Activated CD8-positive, alpha-beta T cell treated with anti-CD3 and anti-CD28 coated beads, Interleukin-2, amount 10 ng/mL, durations not matched to agents 7 days and 5 days (primary cell): ENCODE data around the gene RAPGEF4. TPM values are rescaled to one million over a fixed set of nuclear protein-coding genes. Genes with fewer than 3 reads are reported as not detected.
A peak's percentile ranks its signal among the peaks of the same experiment; 100 is the strongest.
"Not testable (repeated sequence)": the region's sequence is repeated elsewhere in the genome, so short reads cannot be mapped to it uniquely, and the experiment has no call there.

Experiments
- ATAC-seq: fragments of 150-1000 bp; cut with Tn5 transposase; one replicate; pipeline ENCODE4 v1.10.0; 2021; ENCODE audit warnings: moderate library complexity
- CTCF ChIA-PET: fragments of 350-600 bp; sonication (Branson Sonifier 250); formaldehyde crosslinking; loops from one replicate; lab custom pipeline; 2021; ENCODE audit warnings: antibody characterized with exemption; lab: Charles Lee
- POLR2A ChIA-PET: fragments of 350-600 bp; sonication (Branson Sonifier 250); formaldehyde crosslinking; loops from one replicate; lab custom pipeline; 2021; ENCODE audit warnings: antibody characterized with exemption; lab: Charles Lee
- DNase-seq: peaks from one replicate; pipeline ENCODE4 v3.0.0-alpha.2; 2020
- H3K27ac Mint-ChIP-seq: one replicate; pipeline ENCODE4 v1.8.0; 2021; ENCODE audit warnings: mild to moderate bottlenecking, mixed read lengths
- H3K27me3 Mint-ChIP-seq: one replicate; pipeline ENCODE4 v1.8.0; 2021; ENCODE audit warnings: low read depth, mixed read lengths
- H3K36me3 Mint-ChIP-seq: one replicate; pipeline ENCODE4 v1.8.0; 2021; ENCODE audit warnings: low read depth, mixed read lengths
- H3K4me1 Mint-ChIP-seq: one replicate; pipeline ENCODE4 v1.8.0; 2021; ENCODE audit warnings: low read depth, mixed read lengths
- H3K4me3 Mint-ChIP-seq: one replicate; pipeline ENCODE4 v1.8.0; 2021; ENCODE audit warnings: mild to moderate bottlenecking, mixed read lengths
- H3K9me3 Mint-ChIP-seq: one replicate; pipeline ENCODE4 v1.8.0; 2022; ENCODE audit warnings: mixed read lengths; ENCODE audit not compliant: insufficient read depth
- total RNA-seq, 2 experiments: library from RNA; stranded (reverse); gene quantifications; one replicate each; pipeline ENCODE4 v1.2.3, GENCODE V29; 2021

Gene RAPGEF4
- total RNA-seq, 2 experiments from 2014 or later = 0.63 to 0.97 TPM

DNA sequence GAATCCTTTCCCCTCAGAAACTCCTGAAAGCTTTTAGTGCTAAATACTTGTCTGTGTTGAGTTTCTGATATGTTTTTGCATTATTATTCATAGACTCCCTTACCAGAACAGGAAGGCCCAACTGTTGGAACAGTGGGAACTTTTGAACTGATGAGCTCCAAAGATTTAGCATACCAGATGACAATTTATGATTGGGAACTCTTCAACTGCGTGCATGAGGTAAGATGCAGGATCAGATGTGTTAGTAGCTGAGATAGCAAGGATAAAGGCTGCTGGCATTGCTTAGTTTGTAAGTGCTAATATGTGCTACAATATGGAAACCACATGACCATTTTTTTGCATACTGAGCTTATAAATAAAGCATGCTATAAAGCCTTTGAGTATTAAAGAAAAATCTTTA is 290.8 kb downstream of the RAPGEF4 start:
- H3K9me3 Mint-ChIP-seq = no peaks in the 10 kb centered on the region
- ChIA-PET CTCF (interaction anchor here (0.6 to 12.5 kb wide), 30 partner anchors 9 to 1315 kb away, joined by 3 to 340 read pairs (median 5); no protein-coding TSS in a partner anchor), POLR2A (no interaction called here)
- no peaks in the 10 kb centered on the region for H3K27me3 Mint-ChIP-seq
- no peak overlapping the region for H3K4me3 Mint-ChIP-seq
- no peaks in the 10 kb centered on the region for H3K4me1 Mint-ChIP-seq
- ATAC-seq (no peak), DNase-seq (no peak)
- no peak overlapping the region for H3K27ac Mint-ChIP-seq
- no peaks in the 10 kb centered on the region for H3K36me3 Mint-ChIP-seq

DNA sequence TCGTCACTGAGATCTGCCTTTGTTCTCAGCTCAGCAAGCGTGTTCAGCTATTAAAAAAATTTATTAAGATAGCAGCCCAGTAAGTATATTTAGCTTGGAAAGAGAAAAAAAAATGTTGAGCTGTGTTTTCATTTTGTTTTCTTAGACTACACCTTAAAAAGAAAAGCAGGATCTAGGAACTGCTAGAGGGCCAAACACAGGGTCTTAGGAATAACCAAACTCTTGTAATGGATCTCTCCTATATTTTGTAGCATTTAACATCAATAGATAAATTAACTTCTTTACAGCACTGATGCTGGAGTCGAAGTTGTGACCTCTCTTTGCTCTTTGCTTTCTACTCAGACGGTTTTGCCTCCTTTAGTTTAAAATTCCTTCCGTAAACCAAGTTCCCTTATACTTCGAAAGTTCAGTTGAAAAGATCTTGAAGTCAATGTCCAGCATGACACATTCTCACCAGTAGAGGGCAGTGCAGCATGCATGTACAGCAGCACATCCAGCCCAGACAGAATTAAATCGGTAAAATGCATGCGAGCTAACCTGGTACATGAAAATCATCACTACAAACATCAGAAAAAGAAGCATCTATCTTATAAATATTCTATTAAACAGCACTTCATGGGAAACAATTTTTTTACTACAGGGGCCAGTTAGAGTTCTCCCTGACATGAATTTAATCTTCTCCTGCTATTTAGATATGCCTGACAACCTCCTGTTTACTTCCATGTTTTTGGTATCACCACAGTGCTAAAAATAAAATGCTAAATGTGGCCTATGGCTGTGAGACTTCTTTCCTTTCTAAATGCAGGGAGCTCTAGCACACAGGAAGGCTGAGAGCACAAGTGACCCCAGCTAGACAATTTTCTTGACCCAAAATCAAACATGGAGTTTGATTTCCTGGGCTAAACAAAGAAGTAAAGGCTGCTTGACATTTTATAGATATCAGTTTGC is 291.8 kb downstream of the RAPGEF4 start:
- ATAC-seq (peak; percentile 84), DNase-seq (peak; percentile 86)
- no peaks in the 10 kb centered on the region for H3K27me3 Mint-ChIP-seq
- CTCF ChIA-PET = interaction anchor here (0.6 to 12.5 kb wide), 45 partner anchors 8 to 1317 kb away, joined by 3 to 340 read pairs (median 5); no protein-coding TSS in a partner anchor
- no peaks in the 10 kb centered on the region for H3K4me1 Mint-ChIP-seq
- H3K4me3 Mint-ChIP-seq = no peak overlapping the region
- no peaks in the 10 kb centered on the region for H3K9me3 Mint-ChIP-seq
- POLR2A ChIA-PET = no interaction called here
- H3K27ac Mint-ChIP-seq = no peak overlapping the region
- no peaks in the 10 kb centered on the region for H3K36me3 Mint-ChIP-seq

DNA sequence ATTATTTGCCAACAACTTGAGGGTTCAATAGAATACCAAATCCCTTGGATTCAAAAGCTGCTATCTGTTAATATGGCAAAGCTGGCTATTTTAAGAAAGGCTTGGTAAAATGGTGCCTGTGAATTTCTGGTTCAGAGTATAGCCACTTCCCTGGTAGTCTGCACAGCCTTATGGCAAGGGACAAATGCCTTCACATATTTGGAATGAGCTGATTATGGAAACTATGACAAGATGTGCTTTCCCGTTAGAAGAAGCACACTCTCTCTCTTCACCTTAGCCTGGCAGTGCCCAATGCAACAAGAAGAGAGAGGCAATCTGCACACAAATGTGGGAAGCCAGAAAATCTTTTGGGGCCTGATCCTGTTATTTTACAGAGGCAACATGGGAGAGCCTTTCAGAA is 292.5 kb downstream of the RAPGEF4 start:
- ChIA-PET CTCF (interaction anchor here (0.6 to 12.5 kb wide), 33 partner anchors 9 to 1317 kb away, joined by 3 to 340 read pairs (median 5); no protein-coding TSS in a partner anchor), POLR2A (no interaction called here)
- Mint-ChIP-seq H3K36me3 (no peaks in the 10 kb centered on the region), H3K4me1 (no peaks in the 10 kb centered on the region), H3K9me3 (no peaks in the 10 kb centered on the region), H3K27me3 (peaks cover 2% of the 10 kb centered on the region), H3K27ac (no peak overlapping the region), H3K4me3 (no peak overlapping the region)
- DNase-seq = no peak
- ATAC-seq = no peak

DNA sequence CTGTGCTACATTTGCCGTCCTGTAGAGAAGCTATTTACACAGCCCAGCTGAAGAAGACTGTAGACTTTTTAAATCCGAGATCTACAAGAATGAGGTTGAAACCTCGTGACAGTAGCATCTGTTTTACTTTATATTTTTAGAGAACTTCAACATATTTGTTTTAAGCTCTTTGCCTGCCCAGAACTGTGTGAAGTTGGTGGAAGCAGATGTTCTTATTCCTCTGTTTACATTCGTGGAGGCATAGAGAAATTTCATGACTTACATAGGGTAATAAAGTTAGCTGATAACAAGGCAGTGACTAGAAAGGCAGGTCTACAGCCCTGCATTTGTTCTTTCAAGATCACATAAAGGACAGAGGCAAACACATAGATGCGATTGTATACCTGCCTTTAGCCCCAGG is 293.0 kb downstream of the RAPGEF4 start:
- ATAC-seq (no peak), DNase-seq (no peak)
- Mint-ChIP-seq H3K27me3 (peaks cover 2% of the 10 kb centered on the region), H3K4me1 (no peaks in the 10 kb centered on the region), H3K4me3 (no peak overlapping the region), H3K36me3 (no peaks in the 10 kb centered on the region), H3K27ac (no peak overlapping the region), H3K9me3 (no peaks in the 10 kb centered on the region)
- ChIA-PET CTCF (interaction anchor here (0.9 to 12.5 kb wide), 16 partner anchors 16 to 420 kb away, joined by 3 to 340 read pairs (median 6); no protein-coding TSS in a partner anchor), POLR2A (no interaction called here)

DNA sequence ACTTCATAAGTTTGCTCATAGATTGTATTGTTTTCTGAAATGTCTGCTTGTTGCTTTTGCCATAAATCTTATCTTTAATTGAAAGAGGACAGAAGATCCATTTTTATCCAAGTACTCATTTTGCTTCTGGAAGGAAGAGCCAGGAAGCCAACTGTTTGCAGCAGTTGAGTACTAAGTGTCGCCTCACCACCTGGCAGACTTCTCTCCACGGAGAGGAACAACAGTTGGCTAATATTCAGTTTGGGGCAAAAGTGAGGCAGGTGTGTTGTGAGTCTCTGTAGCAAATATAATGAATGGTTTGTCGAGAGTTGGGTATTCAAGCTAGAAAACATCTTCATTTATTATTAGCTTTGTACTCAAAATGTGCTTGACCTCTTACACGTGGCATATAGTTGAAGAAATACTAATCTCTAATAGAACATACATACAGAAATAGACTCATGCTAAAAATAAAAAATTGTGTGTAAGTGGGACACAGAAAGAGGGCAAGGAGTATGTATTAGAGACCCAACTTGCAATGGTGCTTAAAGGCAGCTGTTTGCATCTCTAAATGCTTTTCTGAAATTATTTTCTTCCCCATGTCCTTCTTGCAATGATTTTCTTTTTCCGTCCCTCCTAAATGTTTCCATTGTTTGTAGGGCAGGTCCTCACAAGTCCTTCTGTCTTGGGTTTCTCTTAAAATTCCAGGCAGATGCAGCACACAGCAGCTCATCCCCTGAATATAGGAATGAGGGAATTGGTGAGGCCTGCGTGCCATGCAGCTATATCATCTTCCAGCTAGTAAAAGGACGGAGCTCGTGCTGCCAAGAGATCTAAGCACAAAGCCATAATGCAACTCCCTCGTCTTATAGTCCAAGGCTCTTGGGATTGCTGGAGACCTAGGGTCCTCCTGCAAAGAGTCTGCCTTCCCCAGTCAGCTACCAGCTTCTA is 295.2 kb downstream of the RAPGEF4 start:
- no peaks in the 10 kb centered on the region for H3K9me3 Mint-ChIP-seq
- ATAC-seq (no peak), DNase-seq (no peak)
- peaks cover 5% of the 10 kb centered on the region for H3K27me3 Mint-ChIP-seq
- H3K27ac Mint-ChIP-seq = no peak overlapping the region
- ChIA-PET POLR2A (no interaction called here), CTCF (interaction anchor here (1.2 to 12.5 kb wide), 2 partner anchors 101 to 182 kb away, joined by 3 to 340 read pairs; no protein-coding TSS in a partner anchor)
- no peak overlapping the region for H3K4me3 Mint-ChIP-seq
- no peaks in the 10 kb centered on the region for H3K36me3 Mint-ChIP-seq
- no peaks in the 10 kb centered on the region for H3K4me1 Mint-ChIP-seq

DNA sequence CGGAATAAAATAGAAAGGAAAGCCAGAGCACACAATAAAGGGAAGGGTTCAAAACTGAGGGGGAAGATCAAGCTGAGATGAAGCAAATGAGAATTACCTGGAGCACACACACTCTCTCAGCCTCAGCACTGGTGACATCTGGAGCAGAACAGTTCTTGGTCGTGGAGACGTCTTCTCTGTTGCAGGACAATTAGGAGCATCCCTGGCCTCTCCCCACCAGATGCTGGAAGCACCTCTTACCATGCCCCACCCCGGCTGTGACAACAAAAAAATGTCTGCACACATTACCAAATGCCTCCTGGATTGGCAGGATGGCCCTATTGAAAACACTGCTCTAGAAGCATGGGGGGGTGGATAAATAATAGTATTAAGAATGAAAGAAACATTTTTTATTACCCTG is 296.4 kb downstream of the RAPGEF4 start:
- Mint-ChIP-seq H3K4me3 (no peak overlapping the region), H3K4me1 (no peaks in the 10 kb centered on the region), H3K27ac (no peak overlapping the region), H3K9me3 (no peaks in the 10 kb centered on the region), H3K36me3 (no peaks in the 10 kb centered on the region), H3K27me3 (peaks cover 5% of the 10 kb centered on the region)
- DNase-seq (no peak), ATAC-seq (no peak)
- CTCF ChIA-PET = interaction anchor here (12.5 kb wide), 1 partner anchor 181 kb away, joined by 340 read pairs; no protein-coding TSS in a partner anchor
- POLR2A ChIA-PET = no interaction called here

DNA sequence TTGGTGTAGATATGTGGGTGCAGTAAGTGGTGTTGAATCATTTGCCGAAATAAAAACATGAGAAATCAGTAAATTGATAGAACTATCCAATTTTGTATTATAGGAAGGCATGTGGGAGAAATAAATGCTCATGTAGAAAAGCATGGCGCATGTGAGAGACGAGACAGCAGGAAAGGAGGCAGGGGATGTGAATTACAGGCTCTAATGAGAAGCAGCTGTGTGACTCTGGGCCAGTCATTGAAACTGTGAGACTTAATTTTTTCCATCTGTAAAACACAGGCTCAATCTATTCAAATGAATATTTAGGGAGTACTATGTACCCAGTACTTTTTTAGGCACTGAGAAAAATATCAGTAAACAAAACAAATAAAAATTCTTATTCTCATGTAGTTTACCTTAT is 297.4 kb downstream of the RAPGEF4 start:
- H3K4me1 Mint-ChIP-seq = no peaks in the 10 kb centered on the region

DNA sequence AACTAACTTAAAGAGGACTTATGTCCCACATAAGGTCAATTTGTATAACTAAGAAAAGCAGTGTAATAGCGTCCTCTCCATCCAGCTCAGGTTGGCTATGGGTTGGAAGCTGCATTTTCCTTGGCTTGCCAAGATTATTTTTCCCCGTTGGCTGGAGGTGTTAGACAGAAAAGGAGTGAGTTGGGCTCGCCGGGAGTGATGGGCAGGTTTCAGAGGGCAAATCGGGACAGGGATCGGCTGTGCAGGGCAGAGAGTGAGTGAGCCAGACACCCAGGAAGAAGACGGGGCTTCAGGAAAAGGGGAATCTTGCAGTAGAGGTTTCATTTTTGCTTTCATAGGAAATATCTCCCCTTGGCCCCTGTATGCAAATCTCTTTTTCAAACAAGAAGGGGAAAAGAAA is 298.5 kb downstream of the RAPGEF4 start:
- Mint-ChIP-seq H3K36me3 (no peaks in the 10 kb centered on the region), H3K4me1 (no peaks in the 10 kb centered on the region), H3K27ac (no peak overlapping the region), H3K4me3 (no peak overlapping the region), H3K27me3 (peaks cover 9% of the 10 kb centered on the region), H3K9me3 (no peaks in the 10 kb centered on the region)
- ATAC-seq = no peak
- POLR2A ChIA-PET = no interaction called here
- CTCF ChIA-PET = interaction anchor here (12.5 kb wide), 1 partner anchor 179 kb away, joined by 340 read pairs; no protein-coding TSS in a partner anchor
- DNase-seq = no peak

More for the DNA sequence above, 297.4 kb downstream of the RAPGEF4 start:
- no peak for ATAC-seq
- ChIA-PET CTCF (interaction anchor here (12.5 kb wide), 1 partner anchor 180 kb away, joined by 340 read pairs; no protein-coding TSS in a partner anchor), POLR2A (no interaction called here)
- Mint-ChIP-seq H3K4me3 (no peak overlapping the region), H3K27ac (no peak overlapping the region), H3K9me3 (no peaks in the 10 kb centered on the region), H3K27me3 (peaks cover 9% of the 10 kb centered on the region), H3K36me3 (no peaks in the 10 kb centered on the region)
- DNase-seq = no peak

DNA sequence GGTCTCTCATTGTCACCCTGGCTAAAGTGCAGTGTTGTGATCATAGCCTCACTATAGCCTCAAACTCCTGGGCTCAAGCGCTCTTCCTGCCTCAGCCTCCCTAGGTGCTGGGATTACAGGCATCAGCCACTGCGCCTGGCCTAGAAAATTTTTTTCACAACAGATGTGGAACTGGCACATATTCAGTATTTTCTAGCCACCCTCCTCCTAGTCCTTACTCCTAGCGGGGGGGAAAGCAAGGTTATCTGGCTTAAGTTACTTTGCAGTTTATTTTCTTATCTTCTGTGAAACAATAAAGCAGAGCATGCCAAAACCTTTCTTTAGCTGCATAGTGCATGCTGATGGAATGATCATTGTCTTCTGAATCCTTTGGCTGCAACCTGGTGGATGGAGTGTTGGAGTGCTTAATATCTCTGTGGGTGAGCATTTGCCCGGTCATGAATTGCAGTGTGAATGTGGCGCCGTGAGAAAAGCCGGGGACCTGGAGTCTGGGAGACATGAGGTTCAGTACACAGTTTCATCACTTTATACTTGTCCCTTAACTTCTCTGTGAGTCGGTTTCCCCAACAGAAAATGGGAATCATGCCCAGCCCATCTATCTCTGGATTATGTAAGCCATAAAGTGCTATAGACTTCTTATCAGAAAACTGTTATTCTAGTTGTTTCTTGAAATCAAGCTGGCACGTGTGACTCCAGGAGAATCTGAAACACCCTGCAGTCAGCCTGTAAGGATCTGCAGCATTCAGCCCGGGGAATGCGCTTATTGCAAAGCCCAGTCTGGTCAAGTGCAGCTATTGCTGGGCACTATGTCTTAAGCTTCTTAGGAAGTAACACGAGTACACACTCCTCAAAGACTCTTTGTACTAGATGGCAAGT is 301.8 kb downstream of the RAPGEF4 start:
- no peak overlapping the region for H3K4me3 Mint-ChIP-seq
- H3K36me3 Mint-ChIP-seq = no peaks in the 10 kb centered on the region
- H3K27me3 Mint-ChIP-seq = peaks cover 9% of the 10 kb centered on the region

DNA sequence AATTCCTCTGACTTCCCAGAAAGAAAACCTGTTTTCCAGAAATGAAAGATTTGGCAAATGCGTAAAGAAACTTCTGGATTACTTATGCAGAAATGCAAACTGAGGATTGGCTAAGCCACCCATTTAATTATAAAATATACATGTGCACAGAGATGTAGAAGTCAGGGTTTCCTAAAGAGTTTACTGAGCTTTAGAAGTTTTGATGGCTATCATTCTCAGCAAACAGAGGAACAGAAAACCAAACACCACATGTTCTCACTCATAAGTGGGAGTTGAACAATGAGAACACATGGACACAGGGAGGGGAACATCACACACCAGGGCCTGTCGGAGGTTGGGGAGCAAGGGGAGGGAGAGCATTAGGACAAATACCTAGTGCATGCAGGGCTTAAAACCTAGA is 302.6 kb downstream of the RAPGEF4 start:
- H3K27me3 Mint-ChIP-seq, H3K4me1 Mint-ChIP-seq, ATAC-seq, H3K4me3 Mint-ChIP-seq, H3K36me3 Mint-ChIP-seq, POLR2A ChIA-PET, DNase-seq, H3K27ac Mint-ChIP-seq, H3K9me3 Mint-ChIP-seq: not testable (repeated sequence)
- CTCF ChIA-PET = interaction anchor here (1.0 kb wide), 1 partner anchor 10 kb away, joined by 3 read pairs; no protein-coding TSS in a partner anchor

More for the DNA sequence above, 301.8 kb downstream of the RAPGEF4 start:
- ChIA-PET POLR2A (no interaction called here), CTCF (interaction anchor here (1.0 kb wide), 1 partner anchor 10 kb away, joined by 3 read pairs; no protein-coding TSS in a partner anchor)
- DNase-seq (no peak), ATAC-seq (no peak)
- H3K27ac Mint-ChIP-seq = no peak overlapping the region
- H3K9me3 Mint-ChIP-seq = no peaks in the 10 kb centered on the region
- H3K4me1 Mint-ChIP-seq = no peaks in the 10 kb centered on the region
